B cell (primary cell): ENCODE results near the gene MXRA8. TPM values are rescaled to one million over a fixed set of nuclear protein-coding genes. Genes with fewer than 3 reads are reported as not detected.

Experiments used
- ATAC-seq: fragments of 200-7000 bp; cut with Tn5 transposase; one replicate; pipeline ENCODE4 v1.10.0; 2021; ENCODE audit warnings: low read depth, mild to moderate bottlenecking, moderate number of reproducible peaks, moderate library complexity
- CTCF ChIA-PET: fragments of 350-600 bp; sonication (Branson Sonifier 250); formaldehyde crosslinking; loops from one replicate; lab custom pipeline; 2021; ENCODE audit warnings: antibody characterized with exemption, inconsistent platforms; lab: Charles Lee
- POLR2A ChIA-PET: fragments of 350-600 bp; sonication (Branson Sonifier 250); formaldehyde crosslinking; loops from one replicate; lab custom pipeline; 2021; ENCODE audit warnings: antibody characterized with exemption; lab: Charles Lee
- DNase-seq: peaks from one replicate; pipeline ENCODE4 v3.0.0; 2013
- H2AFZ ChIP-seq: 2 replicates; pipeline ENCODE4 v1.6.1; 2012; ENCODE audit warnings: mild to moderate bottlenecking, low read depth, low read length; ENCODE audit not compliant: insufficient read depth, poor library complexity, severe bottlenecking
- H3K27ac ChIP-seq, 2 donors: 1 replicate in 1 of 2; 2 replicates in 1 of 2; pipeline ENCODE4 v1.5.1; 2012 to 2013; ENCODE audit warnings: low read length in 2 of 2, mild to moderate bottlenecking in 2 of 2, moderate library complexity in 1 of 2
- H3K27me3 ChIP-seq, 4 experiments: fragments of 200-600 bp in 1 of 4; sonication (generic) in 1 of 4; replicated peaks in 1 of 4; 1 replicate in 2 of 4; 2 replicates in 2 of 4; pipeline versions ENCODE4 v1.6.1 to v1.7.0; 2013 to 2016; ENCODE audit warnings: low read length in 3 of 4, mild to moderate bottlenecking in 2 of 4, mixed read lengths in 1 of 4, moderate library complexity in 1 of 4; ENCODE audit not compliant: insufficient read depth in 4 of 4, control insufficient read depth in 3 of 4; ENCODE audit errors: control extremely low read depth in 1 of 4
- H3K36me3 ChIP-seq, 2 experiments: replicated peaks in 1 of 2; 1 replicate in 1 of 2; 2 replicates in 1 of 2; pipeline versions ENCODE4 v1.6.1 to v1.7.1; 2013; ENCODE audit warnings: low read length in 1 of 2; ENCODE audit not compliant: insufficient read depth in 2 of 2, control insufficient read depth in 1 of 2; ENCODE audit errors: control extremely low read depth in 1 of 2, extremely low read depth in 1 of 2
- H3K4me1 ChIP-seq, 2 donors: fragments of 200-600 bp in 1 of 2; sonication (generic) in 1 of 2; 1 replicate in 1 of 2; 2 replicates in 1 of 2; pipeline versions ENCODE4 v1.5.1 to v1.6.1; 2013 to 2017; ENCODE audit warnings: low read length in 2 of 2; ENCODE audit not compliant: control insufficient read depth in 2 of 2, insufficient read depth in 2 of 2
- H3K4me2 ChIP-seq: replicated peaks from 2 replicates; pipeline ENCODE3; 2012; ENCODE audit warnings: mild to moderate bottlenecking, low read depth, low read length; ENCODE audit not compliant: poor library complexity, severe bottlenecking
- H3K4me3 ChIP-seq, 5 experiments: fragments of 200-600 bp in 1 of 5; sonication (generic) in 1 of 5; 1 replicate in 3 of 5; 2 replicates in 2 of 5; pipeline versions ENCODE4 v1.5.1 to v1.7.0; 2011 to 2016; ENCODE audit warnings: low read length in 4 of 5, mild to moderate bottlenecking in 4 of 5, low read depth in 2 of 5, control low read depth in 1 of 5, moderate library complexity in 1 of 5; ENCODE audit not compliant: insufficient read depth in 1 of 5; ENCODE audit errors: control extremely low read depth in 1 of 5, extremely low read depth in 1 of 5
- H3K79me2 ChIP-seq: fragments of 200-600 bp; sonication (generic); one replicate; pipeline ENCODE4 v1.6.0; 2016; ENCODE audit warnings: low read length; ENCODE audit not compliant: control insufficient read depth, insufficient read depth
- H3K9ac ChIP-seq: fragments of 200-600 bp; sonication (generic); 2 replicates; pipeline ENCODE4 v1.6.1; 2017; ENCODE audit warnings: mild to moderate bottlenecking, low read length, moderate library complexity
- H3K9me3 ChIP-seq, 3 donors: one replicate each; pipeline versions ENCODE4 v1.6.1 to v1.7.1; 2013; ENCODE audit warnings: low read length in 2 of 3; ENCODE audit not compliant: control insufficient read depth in 2 of 3, insufficient read depth in 1 of 3; ENCODE audit errors: control extremely low read depth in 1 of 3
- H4K20me1 ChIP-seq: 2 replicates; pipeline ENCODE4 v1.6.0; 2012; ENCODE audit warnings: mild to moderate bottlenecking, low read length; ENCODE audit not compliant: insufficient read depth, control insufficient read depth, poor library complexity, severe bottlenecking
- H3K27ac Mint-ChIP-seq: one replicate; pipeline ENCODE4 v1.8.0; 2021; ENCODE audit warnings: mixed read lengths
- H3K27me3 Mint-ChIP-seq: one replicate; pipeline ENCODE4 v1.8.0; 2021; ENCODE audit warnings: mixed read lengths
- H3K4me1 Mint-ChIP-seq: one replicate; pipeline ENCODE4 v1.8.0; 2021; ENCODE audit warnings: mixed read lengths
- H3K4me3 Mint-ChIP-seq: one replicate; pipeline ENCODE4 v1.8.0; 2021; ENCODE audit warnings: mixed read lengths
- H3K9me3 Mint-ChIP-seq: one replicate; pipeline ENCODE4 v1.8.0; 2022; ENCODE audit warnings: mixed read lengths; ENCODE audit not compliant: insufficient read depth
- CTCF ChIP-seq: fragments of 200-600 bp; IDR thresholded peaks from one replicate; pipeline ENCODE4 v1.8.0; 2022; ENCODE audit warnings: antibody characterized with exemption, mild to moderate bottlenecking
- EZH2 ChIP-seq: IDR thresholded peaks from 2 replicates; pipeline ENCODE4 v1.6.1; 2012; ENCODE audit warnings: borderline replicate concordance, low read depth, mild to moderate bottlenecking, moderate library complexity, low read length; ENCODE audit not compliant: insufficient read depth, poor library complexity, severe bottlenecking
- WGBS: methylation state at CpG from one replicate; pipeline ENCODE4 v1.1.5; 2013; ENCODE audit warnings: missing lambda C conversion rate; ENCODE audit not compliant: insufficient coverage; 5-methylcytosine and 5-hydroxymethylcytosine counted together
- intact Hi-C: fragments of 100-400 bp; cut with micrococcal nuclease; formaldehyde crosslinking; loops from one replicate; pipeline ENCODE4 v1.10.0; 2022
- polyA plus RNA-seq: library from polyadenylated mRNA; depleted of rRNA; stranded (reverse); fragments of >200 nt; gene quantifications from 2 replicates; pipeline ENCODE4 v1.2.3, GENCODE V29; 2012
- total RNA-seq, 2 donors: library from RNA; stranded (reverse); fragments of 120-200 nt in 1 of 2; gene quantifications; 1 replicate in 1 of 2; 2 replicates in 1 of 2; pipeline versions ENCODE4 v1.2.3 to v1.2.4, GENCODE V29; 2013 to 2022

MXRA8 gene
- total and polyA plus RNA-seq, 2 donors (not counting 1 experiment from before 2014, with no cell fraction given) = 0.10 TPM; not detected in 1

- Histone ChIP-seq H4K20me1 (peaks cover 62% of the 10 kb centered on the region), H3K9ac (no peak overlapping the region), H3K79me2 (peaks cover 52% of the 10 kb centered on the region), H3K27ac (no peak overlapping the region), H3K27me3 (no peaks in the 10 kb centered on the region), H3K9me3 (no peaks in the 10 kb centered on the region), H2AFZ (no peak overlapping the region), H3K4me2 (no peak overlapping the region), H3K36me3 (peaks cover 23 to 94% of the 10 kb centered on the region in 2 experiments), H3K4me3 (no peak overlapping the region), H3K4me1 (no peaks in the 10 kb centered on the region)
- no peak overlapping the region for H3K4me3 Mint-ChIP-seq
- POLR2A ChIA-PET = no interaction called here
- peaks cover 10% of the 10 kb centered on the region for H3K4me1 Mint-ChIP-seq
- WGBS = 95% methylated on average over 9 of the region's 12 CpGs
- CTCF ChIA-PET = interaction anchor here (1.0 kb wide), 1 partner anchor 8 kb away, joined by 3 read pairs; the partner anchor contains the start of gene CCNL2
- no peaks in the 10 kb centered on the region for H3K27me3 Mint-ChIP-seq
- no peak overlapping the region for H3K27ac Mint-ChIP-seq
- ATAC-seq = no peak
- H3K9me3 Mint-ChIP-seq = no peaks in the 10 kb centered on the region
- no peak for DNase-seq
- TF ChIP-seq CTCF = no peak
- TF ChIP-seq EZH2 = no peak
- intact Hi-C loops = no loop called here
Observed at GRCh38 chr1:1390675-1391074, 32.3 kb upstream of the MXRA8 start.

DNA sequence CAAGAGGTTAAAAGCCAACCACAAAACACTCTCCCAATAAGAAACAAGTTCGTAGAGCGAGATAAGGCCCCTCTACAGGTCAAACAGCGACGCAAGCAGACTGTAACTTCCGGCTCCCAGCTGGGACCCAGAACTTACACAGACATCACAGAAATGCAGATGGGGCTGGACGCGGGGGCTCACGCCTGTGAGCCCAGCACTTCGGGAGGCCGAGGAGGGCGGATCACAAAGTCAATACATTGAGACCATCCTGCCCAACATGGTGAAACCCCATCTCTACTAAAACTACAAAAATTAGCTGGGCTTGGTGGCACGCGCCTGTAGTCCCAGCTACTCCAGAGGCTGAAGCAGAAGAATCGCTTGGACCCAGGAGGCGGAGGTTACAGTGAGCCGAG, 29.7 kb upstream of the MXRA8 start:
- no peak for TF ChIP-seq EZH2
- no peak for TF ChIP-seq CTCF
- 97% methylated on average over 5 of the region's 16 CpGs for WGBS
- Histone ChIP-seq H3K9ac (no peak overlapping the region), H3K4me2 (no peak overlapping the region), H3K4me3 (no peak overlapping the region), H3K9me3 (no peaks in the 10 kb centered on the region), H2AFZ (no peak overlapping the region), H3K27ac (no peak overlapping the region), H3K79me2 (peaks cover 27% of the 10 kb centered on the region), H3K27me3 (no peaks in the 10 kb centered on the region), H4K20me1 (peaks cover 44% of the 10 kb centered on the region), H3K36me3 (peaks cover 15 to 74% of the 10 kb centered on the region in 2 experiments), H3K4me1 (no peaks in the 10 kb centered on the region)
- Mint-ChIP-seq H3K27me3 (no peaks in the 10 kb centered on the region), H3K4me3 (no peak overlapping the region), H3K4me1 (no peaks in the 10 kb centered on the region), H3K27ac (no peak overlapping the region), H3K9me3 (no peaks in the 10 kb centered on the region)
- intact Hi-C loops = no loop called here
- ChIA-PET POLR2A (no interaction called here), CTCF (no interaction called here)
- no peak for DNase-seq
- no peak for ATAC-seq
